Measurements from ENCODE around the gene PNRC1.
"Not testable (repeated sequence)": the region's sequence is repeated elsewhere in the genome, so short reads cannot be mapped to it uniquely, and the experiment has no call there.

PNRC1 gene

DNA sequence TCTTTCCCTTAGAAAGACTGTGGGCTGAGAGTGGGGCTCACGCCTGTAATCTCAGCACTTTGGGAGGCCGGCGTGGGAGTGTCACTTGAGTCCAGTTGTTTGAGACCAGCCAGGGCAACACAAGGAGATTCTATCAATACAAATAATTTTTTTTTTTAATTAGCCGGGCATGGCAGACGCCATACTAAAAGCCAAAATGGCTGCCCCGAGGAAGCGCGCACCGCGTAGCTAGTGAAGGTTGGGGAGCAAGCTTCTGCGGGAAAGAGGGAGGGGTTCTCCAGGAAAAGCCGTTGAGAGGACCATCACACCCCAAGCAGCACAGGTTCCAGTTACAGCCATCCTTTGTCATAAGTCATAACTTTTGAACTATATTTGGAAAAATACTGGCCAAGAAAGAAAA is 21.3 kb upstream of the PNRC1 start:
- no peak for DNase-seq (ENCODE audit: low spot score)

DNA sequence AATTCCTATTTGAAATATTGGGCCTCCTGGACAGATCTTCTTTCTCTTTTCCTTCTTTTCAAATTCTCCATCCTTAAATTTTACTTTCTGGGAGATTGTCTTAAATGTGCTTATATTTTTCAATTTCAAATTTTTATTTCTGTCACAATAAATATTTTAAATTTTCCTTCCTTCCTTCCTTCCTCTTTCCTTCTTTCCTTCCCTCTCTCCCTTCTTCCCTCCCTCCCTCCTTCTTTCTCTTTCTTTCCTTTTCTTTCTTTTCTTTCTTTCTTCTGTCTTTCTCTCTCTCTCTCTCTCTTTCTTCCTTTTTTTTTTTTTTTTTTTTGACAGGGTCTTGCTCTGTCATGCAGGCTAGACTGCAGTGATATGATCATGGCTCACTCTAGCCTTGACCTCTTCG is 16.7 kb upstream of the PNRC1 start:
- DNase-seq (ENCODE audit: low spot score), result no peak

DNA sequence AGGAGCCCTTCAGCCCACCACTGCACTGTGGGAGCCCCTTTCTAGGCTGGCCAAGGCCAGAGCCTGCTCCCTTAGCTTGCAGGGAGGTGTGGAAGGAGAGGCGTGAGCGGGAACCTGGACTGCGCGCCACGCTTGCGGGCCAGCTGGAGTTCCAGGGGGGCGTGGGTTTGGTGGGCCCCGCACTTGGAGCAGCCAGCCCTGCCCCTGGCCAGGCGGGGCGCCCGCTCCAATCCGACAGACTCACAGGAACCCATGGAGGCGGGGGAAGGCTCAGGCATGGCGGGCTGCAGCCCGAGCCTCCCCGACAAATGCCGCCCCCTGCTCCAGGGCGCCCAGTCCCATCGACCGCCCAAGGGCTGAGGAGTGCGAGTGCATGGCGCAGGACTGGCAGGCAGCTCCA is 15.6 kb upstream of the PNRC1 start:
- not testable (repeated sequence) for DNase-seq (ENCODE audit: low spot score)

DNA sequence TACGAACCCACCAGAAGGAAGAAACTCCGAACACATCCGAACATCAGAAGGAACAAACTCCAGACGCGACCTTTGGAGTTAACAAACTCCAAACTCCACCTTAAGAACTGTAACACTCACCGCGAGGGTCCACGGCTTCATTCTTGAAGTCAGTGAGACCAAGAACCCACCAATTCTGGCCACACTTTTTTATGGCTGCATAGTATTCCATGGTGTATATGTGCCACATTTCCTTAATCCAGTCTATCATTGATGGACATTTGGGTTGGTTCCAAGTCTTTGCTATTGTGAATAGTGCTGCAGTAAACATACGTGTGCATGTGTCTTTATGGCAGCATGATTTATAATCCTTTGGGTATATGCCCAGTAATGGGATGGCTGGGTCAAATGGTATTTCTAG is 14.4 kb upstream of the PNRC1 start:
- not testable (repeated sequence) for DNase-seq (ENCODE audit: low spot score)

DNA sequence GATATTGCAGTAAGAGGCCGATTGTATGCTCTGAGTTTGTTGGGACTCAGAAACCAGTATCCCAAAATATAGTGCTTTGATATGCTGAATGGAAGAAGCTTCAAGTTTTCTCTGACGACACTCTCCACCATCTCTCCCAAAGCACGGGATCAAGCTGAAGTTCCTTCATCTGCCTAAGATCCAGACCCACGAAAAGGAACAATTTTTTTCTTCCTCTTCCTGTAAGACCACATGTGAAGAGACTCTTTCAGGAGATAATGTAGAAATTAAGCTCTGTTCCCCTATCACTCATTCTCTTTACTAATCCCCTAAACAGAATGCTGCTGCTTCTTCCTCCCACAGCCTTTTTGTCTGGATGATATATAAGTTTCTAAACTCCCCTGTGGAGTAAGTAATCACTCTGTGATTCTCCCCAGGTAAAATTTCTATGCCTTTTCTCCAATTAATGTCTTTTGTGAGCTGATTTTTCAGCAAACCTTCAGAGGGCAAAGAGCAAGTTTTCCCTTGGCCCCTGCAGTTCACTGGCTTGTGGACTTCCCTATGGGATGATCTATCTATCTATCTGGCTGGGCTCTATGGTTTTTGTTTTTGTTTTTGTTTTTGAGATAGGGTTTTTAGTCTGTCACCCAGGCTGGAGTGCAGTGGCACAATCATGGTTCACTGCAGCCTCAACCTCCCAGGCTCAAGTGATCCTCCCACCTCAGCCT is 13.5 kb upstream of the PNRC1 start:
- peak; percentile 34 for DNase-seq (ENCODE audit: low spot score)

DNA sequence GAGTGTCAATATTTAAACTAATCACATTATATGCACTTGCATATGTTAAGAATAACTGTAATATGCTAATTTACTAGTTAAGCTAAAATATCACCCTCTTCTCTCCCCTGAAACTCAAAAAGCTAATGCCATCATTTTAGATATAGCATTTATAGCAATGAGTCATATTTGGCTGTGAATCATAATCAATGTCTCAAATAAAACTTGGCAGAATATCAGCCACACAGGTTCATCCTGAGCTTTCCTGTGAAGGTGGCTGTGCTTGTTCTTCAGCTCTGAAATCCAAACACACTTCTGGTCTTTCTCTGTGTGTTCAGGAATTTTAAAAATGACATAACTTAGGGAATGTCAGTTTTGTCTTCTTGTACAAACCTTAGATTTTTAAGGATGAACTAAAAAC is 12.8 kb upstream of the PNRC1 start:
- DNase-seq (ENCODE audit: low spot score), result peak; percentile 49

DNA sequence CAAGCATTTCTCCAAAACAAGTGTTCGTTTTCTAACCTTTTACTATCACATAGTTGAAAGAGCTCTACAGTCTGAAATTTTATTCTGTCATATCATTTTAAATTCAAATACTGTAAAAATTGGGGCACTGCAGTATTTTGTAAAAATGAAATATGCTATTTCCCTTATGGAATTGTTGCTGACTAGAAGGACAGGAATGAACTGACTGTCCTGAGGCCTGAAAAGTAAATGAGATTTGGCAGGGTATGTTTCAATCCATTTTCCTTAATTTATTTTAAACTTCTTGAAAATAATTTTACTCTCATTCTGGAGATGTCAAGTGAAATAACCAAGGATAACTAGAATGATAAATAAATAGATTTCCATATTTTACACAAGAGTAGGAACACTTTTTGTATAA is 11.9 kb upstream of the PNRC1 start:
- no peak for DNase-seq (ENCODE audit: low spot score)

DNA sequence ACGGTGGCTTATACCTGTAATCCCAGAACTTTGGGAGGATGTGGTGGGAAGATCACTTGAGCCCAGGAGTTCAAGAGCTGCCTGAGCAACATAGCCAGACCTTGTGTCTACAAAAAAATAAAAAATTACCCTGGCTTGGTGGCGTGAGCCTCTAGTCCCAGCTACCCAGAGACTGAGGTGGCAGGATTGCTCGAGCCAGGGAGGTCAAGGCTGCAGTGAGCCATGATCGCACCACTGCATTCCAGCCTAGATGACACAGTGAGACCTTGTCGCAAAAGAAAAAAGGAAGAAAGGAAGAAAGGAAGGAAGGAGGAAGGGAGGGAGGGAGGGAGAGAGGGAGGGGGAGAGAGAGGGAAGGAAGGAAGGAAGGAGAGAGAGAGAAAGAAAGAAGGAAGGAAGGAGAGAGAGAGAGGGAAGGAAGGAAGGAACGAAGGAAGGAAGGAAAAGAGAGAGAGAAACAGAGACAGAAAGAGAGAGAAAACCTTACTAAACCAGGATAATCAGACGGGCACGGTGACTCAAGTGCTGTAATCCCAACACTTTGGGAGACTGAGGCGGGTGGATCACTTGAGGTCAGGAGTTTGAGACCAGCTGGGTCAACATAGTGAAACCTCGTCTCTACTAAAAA is 10.9 kb upstream of the PNRC1 start:
- no peak for DNase-seq (ENCODE audit: low spot score)

DNA sequence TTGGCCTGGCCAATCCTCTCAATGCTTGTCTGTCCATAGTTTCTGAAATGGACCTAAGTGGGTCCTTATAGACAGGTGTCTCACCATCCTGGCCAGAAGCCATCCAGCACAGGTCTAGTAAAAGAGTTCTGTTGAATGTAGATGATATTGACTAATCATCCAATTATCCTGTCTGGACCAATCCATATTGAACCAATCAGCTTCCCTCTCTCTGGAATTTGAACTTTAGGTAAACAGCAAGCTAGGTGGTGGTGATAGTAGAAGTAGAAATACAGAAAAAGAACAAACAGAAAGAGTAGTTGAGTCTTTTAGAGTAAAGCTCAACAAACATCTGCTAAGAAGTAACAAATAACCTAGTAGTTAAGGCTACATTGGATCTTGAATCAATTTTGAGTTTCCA is 9.5 kb upstream of the PNRC1 start:
- DNase-seq (ENCODE audit: low spot score), result no peak

DNA sequence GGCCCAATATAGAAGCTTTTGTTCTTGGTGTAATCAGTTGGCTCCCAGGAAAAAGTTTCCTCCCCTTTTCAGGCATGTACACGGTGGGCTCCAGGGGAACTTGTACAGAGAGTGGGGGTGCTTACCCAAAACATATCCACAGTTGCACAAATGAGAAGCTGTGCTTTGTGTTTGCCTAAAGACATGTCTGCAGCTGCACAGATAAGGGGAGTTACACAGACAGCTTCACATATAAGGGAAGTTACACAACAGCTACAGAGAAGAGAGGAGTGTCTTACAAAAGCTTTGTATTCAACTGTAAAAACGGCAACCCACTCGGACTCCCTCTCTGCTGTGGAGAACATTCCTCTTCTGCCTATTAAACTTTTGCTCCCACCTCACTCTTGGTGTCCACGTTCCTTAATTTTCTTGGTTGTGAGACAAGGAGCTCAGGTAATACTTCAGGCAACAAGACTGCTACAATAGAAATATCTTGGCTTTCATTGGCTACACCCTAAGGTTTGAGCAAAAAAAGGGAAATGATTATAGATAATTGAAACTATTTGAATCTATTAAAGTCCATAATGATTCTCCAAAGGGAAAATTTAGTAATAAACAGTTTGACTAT is 7.4 kb upstream of the PNRC1 start:
- peak; percentile 11 for DNase-seq (ENCODE audit: low spot score)

DNA sequence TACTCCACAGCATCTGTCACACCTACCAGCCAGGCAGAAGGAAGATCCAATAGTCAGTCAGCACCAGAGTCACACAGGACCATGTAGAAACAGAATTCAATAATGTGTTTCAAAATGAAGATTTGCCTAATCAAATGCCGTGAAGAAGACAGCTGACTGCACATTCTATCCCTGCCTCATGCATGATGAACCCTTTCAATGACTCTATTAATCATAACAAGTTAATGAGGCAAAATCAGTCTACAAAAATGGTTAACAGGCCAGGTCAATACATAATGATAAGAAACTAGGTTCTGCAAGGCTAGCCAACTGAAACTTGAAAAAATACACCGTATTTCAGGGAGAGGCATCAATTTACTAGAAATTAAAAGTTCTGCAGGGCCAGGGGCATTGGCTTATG is 6.7 kb upstream of the PNRC1 start:
- DNase-seq (ENCODE audit: low spot score), result no peak

DNA sequence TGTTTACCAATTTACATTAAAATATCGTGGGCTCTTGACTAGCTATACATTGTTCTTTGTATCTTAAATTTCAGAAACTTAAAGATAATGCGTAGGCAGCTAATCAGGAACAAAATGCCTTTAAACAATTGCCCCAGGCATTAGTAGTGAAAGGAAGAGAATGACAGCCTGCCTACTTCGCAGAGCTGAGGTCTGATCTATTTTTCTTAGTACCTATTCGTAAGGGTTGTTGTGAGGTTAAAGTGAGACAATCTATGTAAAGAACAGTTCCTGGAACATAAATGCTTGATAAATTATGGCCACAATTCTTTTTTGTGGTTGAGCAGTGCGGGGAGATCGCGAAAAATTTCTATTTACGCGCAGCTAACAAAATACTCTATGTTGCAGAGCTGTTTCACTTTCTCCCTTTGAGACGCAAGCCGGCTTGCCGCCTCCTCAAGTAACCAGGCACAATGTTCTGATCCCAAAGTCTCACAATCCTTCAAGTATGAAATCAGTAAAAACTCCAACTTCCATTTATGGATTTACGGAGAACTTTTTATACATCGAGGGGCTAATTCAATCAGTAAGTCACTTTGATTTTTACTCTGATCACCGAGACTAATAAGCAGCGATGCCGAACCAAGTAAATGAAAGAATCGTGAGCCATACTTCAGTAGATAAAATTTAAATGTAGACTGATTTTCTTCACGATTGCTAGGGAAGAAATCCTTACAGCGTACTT is 878 bp upstream of the PNRC1 start:
- DNase-seq (ENCODE audit: low spot score), result peak; percentile 77

DNA sequence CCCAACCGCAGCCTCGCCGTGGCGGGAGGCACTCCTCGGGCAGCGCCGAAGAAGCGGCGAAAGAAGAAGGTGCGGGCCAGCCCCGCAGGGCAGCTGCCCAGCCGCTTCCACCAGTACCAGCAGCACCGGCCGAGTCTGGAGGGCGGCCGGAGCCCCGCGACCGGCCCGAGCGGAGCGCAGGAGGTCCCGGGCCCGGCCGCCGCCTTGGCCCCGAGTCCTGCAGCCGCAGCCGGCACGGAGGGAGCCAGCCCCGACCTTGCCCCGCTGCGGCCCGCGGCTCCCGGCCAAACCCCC is 525 bp downstream of the PNRC1 start:
- no peak for DNase-seq (ENCODE audit: low spot score)

DNA sequence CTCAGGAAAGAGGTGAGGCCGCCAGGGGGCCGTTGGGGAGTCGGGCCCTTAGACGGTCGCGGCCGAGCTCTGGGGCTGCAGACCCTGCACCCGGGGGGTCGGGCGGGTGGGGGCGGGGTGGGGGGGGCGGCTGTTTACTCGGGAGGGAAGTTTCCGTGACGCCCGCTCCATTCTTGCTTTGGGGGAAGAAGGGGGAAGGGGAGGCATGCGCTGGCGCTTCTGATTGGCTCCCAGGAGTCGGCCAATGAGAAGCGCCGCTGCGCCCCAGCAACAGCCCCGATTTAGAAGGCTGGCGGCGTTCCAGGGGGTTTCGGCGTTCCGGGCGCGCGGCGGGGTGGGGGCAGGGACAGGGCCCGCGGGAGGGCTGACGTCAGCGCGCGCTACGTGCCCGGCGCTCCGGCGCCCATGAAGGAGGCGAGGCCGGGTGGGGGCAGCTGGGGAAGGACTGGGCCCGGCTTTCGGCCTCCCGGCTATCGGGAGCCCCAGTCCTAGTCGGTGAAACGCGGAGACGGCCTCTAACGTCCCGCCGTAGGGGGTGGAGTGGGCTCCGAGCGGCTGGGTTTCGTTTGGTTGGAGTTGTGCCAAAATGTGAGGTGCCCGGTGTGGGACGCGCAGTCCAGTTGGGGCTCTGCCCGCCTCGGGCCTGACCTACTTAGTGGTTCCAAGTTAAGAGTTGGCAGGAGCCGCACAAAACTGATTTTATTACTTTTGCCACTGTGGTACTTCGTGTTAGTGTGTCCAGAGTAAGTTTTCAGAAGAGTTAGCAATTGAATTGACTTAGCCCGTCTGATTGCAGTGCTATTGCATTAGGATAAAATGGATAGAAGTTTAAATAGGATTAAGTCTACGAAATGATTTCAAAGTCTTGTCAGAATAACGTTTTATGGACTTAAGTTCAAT is 1.1 kb downstream of the PNRC1 start:
- DNase-seq (ENCODE audit: low spot score), result peak; percentile 96

DNA sequence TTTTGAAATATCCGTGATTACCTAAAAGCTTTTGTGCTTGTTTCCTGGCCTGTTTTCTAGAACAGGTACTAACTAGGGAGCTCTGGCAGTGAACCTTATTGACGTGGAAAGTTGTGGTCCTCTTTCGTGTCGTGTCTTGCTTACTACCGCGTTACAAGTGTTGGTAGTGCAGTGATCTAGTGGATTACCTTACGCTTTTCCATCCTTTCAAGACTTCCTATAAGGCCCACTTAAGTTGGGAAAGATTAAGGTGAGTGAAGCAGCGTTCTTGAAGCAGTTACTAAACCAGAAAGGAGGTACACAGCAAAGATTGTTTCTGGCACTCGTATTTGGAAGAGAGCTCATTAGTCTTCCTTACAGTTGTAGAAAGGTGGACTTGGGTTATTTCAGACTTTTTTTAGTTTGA is 1.9 kb downstream of the PNRC1 start:
- DNase-seq (ENCODE audit: low spot score), result no peak

DNA sequence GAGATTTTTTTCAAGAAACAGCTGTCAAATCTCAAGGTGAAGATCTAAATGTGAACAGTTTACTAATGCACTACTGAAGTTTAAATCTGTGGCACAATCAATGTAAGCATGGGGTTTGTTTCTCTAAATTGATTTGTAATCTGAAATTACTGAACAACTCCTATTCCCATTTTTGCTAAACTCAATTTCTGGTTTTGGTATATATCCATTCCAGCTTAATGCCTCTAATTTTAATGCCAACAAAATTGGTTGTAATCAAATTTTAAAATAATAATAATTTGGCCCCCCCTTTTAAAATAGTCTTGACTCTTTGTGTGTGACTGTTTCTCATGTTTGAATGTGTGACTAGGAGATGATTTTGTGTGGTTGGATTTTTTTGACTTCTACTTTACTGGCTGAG is 4.0 kb downstream of the PNRC1 start:
- DNase-seq (ENCODE audit: low spot score), result no peak

DNA sequence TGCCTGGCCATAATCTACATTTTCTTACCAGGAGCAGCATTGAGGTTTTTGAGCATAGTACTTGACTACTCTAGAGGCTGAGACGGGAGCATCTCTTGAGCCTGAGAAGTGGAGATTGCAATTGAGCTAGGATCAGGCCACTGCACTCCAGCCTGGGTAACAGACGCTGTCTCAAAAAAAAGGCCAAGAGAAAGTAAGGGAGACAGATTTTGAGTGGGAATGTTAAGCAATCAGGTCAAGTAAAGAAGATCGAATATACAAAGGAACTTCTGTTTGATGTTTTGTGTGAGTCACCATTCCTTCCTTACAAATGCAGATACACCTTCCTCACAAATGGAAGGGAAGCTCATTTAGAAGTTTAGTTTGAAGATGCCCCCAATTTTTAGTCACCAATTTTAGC is 4.4 kb downstream of the PNRC1 start:
- DNase-seq (ENCODE audit: low spot score), result no peak

DNA sequence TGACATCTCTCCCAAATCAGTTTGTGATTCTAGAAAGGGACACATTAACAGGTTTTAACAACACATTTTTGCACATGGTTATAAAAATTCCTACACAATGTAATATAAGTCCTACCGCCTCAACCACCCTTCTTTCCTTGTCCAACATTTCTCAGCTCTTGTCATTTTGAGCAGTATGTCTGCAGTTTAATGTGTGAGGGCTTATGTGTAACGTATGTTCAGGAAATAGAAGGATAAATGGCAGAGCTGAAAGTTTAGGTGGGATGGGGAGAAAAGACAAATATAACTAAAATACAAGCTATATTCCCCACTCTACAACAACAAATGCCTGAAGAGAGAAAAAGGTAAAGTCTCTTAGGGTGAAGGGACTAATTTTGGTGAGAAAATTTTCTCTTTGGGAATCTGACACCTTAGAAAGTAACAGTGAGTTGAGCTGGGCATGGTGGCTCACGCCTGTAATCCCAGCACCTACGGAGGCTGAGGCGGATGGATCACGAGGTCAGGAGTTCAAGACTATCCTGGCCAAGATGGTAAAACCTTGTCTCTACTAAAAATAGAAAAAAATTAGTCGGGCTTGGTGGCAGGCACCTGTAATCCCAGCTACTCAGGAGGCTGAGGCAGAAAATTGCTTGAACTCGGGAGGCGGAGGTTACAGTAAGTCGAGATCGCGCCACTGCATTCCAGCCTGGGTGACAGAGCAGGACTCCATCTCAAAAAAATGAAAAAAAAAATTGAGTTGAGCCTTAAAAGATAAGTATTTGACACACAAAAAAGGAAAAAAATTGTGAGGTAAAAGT is 5.1 kb downstream of the PNRC1 start:
- no peak for DNase-seq (ENCODE audit: low spot score)

DNA sequence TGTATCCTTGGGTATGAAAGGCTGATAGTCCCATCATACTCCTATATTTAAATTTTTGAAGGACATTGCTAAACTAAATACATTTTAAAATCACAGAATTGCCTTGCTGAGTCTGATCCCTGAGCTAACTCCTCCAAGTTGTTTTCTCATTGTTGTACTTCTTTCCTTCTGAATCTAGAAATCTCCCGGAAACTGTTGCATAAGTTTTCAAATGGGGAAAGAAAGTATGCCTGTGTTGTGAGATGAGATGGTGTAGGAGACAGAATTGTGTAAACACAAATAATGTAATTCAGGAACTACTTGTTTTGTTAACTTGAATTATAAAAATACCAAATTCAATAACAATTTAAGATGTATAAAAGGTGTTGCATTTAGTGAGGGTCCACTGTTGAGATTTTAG is 7.3 kb downstream of the PNRC1 start:
- no peak for DNase-seq (ENCODE audit: low spot score)

DNA sequence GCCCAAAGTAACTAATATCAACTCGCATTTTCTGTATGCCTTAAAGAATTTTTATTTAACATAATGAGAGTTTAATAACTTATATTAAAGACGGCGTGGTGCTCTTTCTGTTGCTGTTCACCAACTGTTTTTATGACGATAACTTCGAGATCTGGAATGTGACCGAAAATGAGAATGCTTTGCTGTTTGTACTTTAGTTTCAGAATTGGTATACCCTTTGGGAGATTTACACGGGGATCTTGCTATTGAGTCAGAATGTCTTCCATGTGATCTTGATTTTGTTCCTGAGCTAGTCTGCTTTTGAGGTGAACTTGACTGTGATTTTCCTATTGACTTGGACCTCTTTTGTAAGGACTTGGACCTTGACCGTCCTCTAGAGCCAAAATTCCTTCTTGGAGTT is 17.9 kb downstream of the PNRC1 start:
- no peak for DNase-seq (ENCODE audit: low spot score)

DNA sequence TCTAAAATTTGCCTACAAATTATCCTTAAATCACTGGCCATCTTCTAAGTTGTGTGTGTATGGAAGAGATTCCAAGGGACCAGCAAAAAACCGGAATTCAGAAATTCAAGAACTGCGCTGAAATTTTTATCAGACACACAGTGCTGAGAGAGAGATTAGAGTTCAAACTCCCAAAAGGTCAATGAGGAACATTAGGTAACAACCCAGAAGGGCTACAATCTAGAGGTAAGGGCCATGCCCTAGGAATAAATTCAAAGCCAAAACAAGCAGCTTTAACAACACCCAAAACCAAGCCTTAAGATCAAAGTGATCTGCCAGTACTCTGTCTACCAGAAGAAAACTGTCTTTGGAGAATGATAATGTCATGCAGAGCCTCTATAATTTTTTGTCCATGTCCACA is 19.6 kb downstream of the PNRC1 start:
- DNase-seq (ENCODE audit: low spot score), result no peak

Measured in putamen (tissue), 1 donor.